ENCODE measurements around the gene KLK15.

- no peak for TF ChIP-seq EZH2 (IDR thresholded peaks at IDR 0.05; ENCODE audit: insufficient read depth, poor library complexity, severe bottlenecking)
- TF ChIP-seq EZH2phosphoT487 (IDR thresholded peaks at IDR 0.05; ENCODE audit: insufficient read depth, low read depth), result no peak
Measured at GRCh38 chr19:50832666-50833065, 708 bp downstream of the KLK15 start.

Measured in GM23248 (cell line).